IPS-18c (cell line): ENCODE results near the gene TBC1D8B.

ENCODE experiments used
- H3K4me3 ChIP-seq: 2 replicates; pipeline ENCODE4 v1.7.0; 2013; ENCODE audit warnings: low read depth, mild to moderate bottlenecking, low read length, moderate library complexity; ENCODE audit not compliant: insufficient read depth
- H3K9me3 ChIP-seq: one replicate; pipeline ENCODE4 v1.6.1; 2013; ENCODE audit warnings: mild to moderate bottlenecking, low read length, moderate library complexity; ENCODE audit not compliant: control insufficient read depth, insufficient read depth

TBC1D8B gene

GRCh38 chrX:106891762-106892460 is 89.4 kb downstream of the TBC1D8B start:
- Histone ChIP-seq H3K9me3 (peaks cover 3% of the 10 kb centered on the region), H3K4me3 (no peak overlapping the region)

GRCh38 chrX:106894392-106894909 is 92.0 kb downstream of the TBC1D8B start:
- Histone ChIP-seq H3K9me3 (peaks cover 2% of the 10 kb centered on the region), H3K4me3 (no peak overlapping the region)

- Histone ChIP-seq H3K4me3 (no peak overlapping the region), H3K9me3 (peaks cover 2% of the 10 kb centered on the region)
These were observed 92.5 kb downstream of the TBC1D8B start for GRCh38 chrX:106894978-106895452.

- peaks cover 2% of the 10 kb centered on the region for H3K9me3 ChIP-seq
- H3K4me3 ChIP-seq, result no peak overlapping the region
These were observed 94.8 kb downstream of the TBC1D8B start for GRCh38 chrX:106897259-106897658.

GRCh38 chrX:106898462-106898861 is 96.0 kb downstream of the TBC1D8B start:
- H3K9me3 ChIP-seq, result peaks cover 2% of the 10 kb centered on the region
- H3K4me3 ChIP-seq, result no peak overlapping the region

GRCh38 chrX:106899276-106899675 is 96.8 kb downstream of the TBC1D8B start:
- Histone ChIP-seq H3K4me3 (no peak overlapping the region), H3K9me3 (peaks cover 2% of the 10 kb centered on the region)

- no peak overlapping the region; the same call in 1 of the 2 replicates for H3K4me3 ChIP-seq
- peaks cover 2% of the 10 kb centered on the region for H3K9me3 ChIP-seq
These were observed 97.4 kb downstream of the TBC1D8B start for GRCh38 chrX:106899841-106900240.

GRCh38 chrX:106901341-106901740 is 98.9 kb downstream of the TBC1D8B start:
- H3K9me3 ChIP-seq, result peaks cover 2% of the 10 kb centered on the region
- no peak overlapping the region for H3K4me3 ChIP-seq

GRCh38 chrX:106901781-106902219 is 99.3 kb downstream of the TBC1D8B start:
- peaks cover 2% of the 10 kb centered on the region for H3K9me3 ChIP-seq
- H3K4me3 ChIP-seq, result no peak overlapping the region

- Histone ChIP-seq H3K4me3 (no peak overlapping the region), H3K9me3 (no peaks in the 10 kb centered on the region)
These were observed 100.2 kb downstream of the TBC1D8B start for GRCh38 chrX:106902684-106903083.

GRCh38 chrX:106903291-106903824 is 100.9 kb downstream of the TBC1D8B start, which contains the start of gene RIPPLY1:
TSS of gene RIPPLY1 (minus strand) at chrX:106903341. CDS start at chrX:106903287, 54 bp downstream.
- H3K4me3 ChIP-seq, result no peak within 1 kb of the TSS
- no peaks in the 10 kb centered on the region for H3K9me3 ChIP-seq

- H3K9me3 ChIP-seq, result no peaks in the 10 kb centered on the region
- H3K4me3 ChIP-seq, result no peak overlapping the region
These were observed 101.5 kb downstream of the TBC1D8B start for GRCh38 chrX:106903856-106904528.

GRCh38 chrX:106905064-106905708 is 102.7 kb downstream of the TBC1D8B start:
- H3K9me3 ChIP-seq, result no peaks in the 10 kb centered on the region

GRCh38 chrX:106906361-106906760 is 103.9 kb downstream of the TBC1D8B start:
- no peaks in the 10 kb centered on the region for H3K9me3 ChIP-seq
- H3K4me3 ChIP-seq, result no peak overlapping the region

More at GRCh38 chrX:106905064-106905708, 102.7 kb downstream of the TBC1D8B start:
- no peak overlapping the region for H3K4me3 ChIP-seq

- Histone ChIP-seq H3K4me3 (no peak overlapping the region), H3K9me3 (no peaks in the 10 kb centered on the region)
These were observed 110.4 kb downstream of the TBC1D8B start for GRCh38 chrX:106912864-106913263.

- Histone ChIP-seq H3K9me3 (no peaks in the 10 kb centered on the region), H3K4me3 (no peak overlapping the region)
These were observed 115.5 kb downstream of the TBC1D8B start for GRCh38 chrX:106917830-106918500.

GRCh38 chrX:106919932-106920452 is 117.5 kb downstream of the TBC1D8B start, which contains the start of gene CLDN2:
TSS of gene CLDN2 (plus strand) at chrX:106920402. CDS start at chrX:106928229, 7,827 bp downstream.
- Histone ChIP-seq H3K9me3 (no peaks in the 10 kb centered on the region), H3K4me3 (no peak within 1 kb of the TSS)
